Measurements from ENCODE around the gene SGIP1.

- TF ChIP-seq CTCF (conservative IDR thresholded peaks at IDR 0.05; ENCODE audit: low read depth, low read length) (no peak), EZH2 (IDR thresholded peaks at IDR 0.05; ENCODE audit: low read length, unreplicated experiment) (no peak), EZH2phosphoT487 (IDR thresholded peaks at IDR 0.05; ENCODE audit: borderline replicate concordance, low read length) (no peak)
Observed at GRCh38 chr1:66750577-66750976, 216.6 kb downstream of the SGIP1 start.

All from PC-3 (cell line).